H1 (cell line): ENCODE measurements around the gene ZBTB44. TPM values are rescaled to one million over a fixed set of nuclear protein-coding genes. Genes with fewer than 3 reads are reported as not detected.

ENCODE experiments used
- CTCF ChIA-PET: fragments of 300-600 bp; sonication (Branson Sonifier 250); formaldehyde crosslinking; loops from one replicate; lab custom pipeline; 2021; ENCODE audit not compliant: partially characterized antibody; lab: Charles Lee
- POLR2A ChIA-PET: fragments of 300-600 bp; sonication (Branson Sonifier 250); formaldehyde crosslinking; loops from one replicate; lab custom pipeline; 2021; ENCODE audit warnings: inconsistent platforms; ENCODE audit not compliant: partially characterized antibody; lab: Charles Lee
- DNase-seq, 2 experiments: peaks; one replicate each; pipeline versions ENCODE4 v3.0.0 to v3.0.0-alpha.2; 2010 to 2022; ENCODE audit warnings: low spot score in 2 of 2, low read depth in 1 of 2, mixed read lengths in 1 of 2
- FAIRE-seq: peaks from 2 replicates; lab custom pipeline; 2011; peaks lifted over from hg19 to GRCh38; lab: Jason Lieb, UNC
- H2AFZ ChIP-seq: 2 replicates; pipeline ENCODE4 v1.8.1; 2012; ENCODE audit warnings: low read length, inconsistent platforms
- H2AK5ac ChIP-seq: 2 replicates; pipeline ENCODE4 v1.6.1; 2013; ENCODE audit warnings: low read depth, low read length
- H2BK120ac ChIP-seq: replicated peaks from 2 replicates; pipeline ENCODE3; 2013; ENCODE audit warnings: low read depth, low read length, inconsistent platforms
- H2BK12ac ChIP-seq: 2 replicates; pipeline ENCODE4 v1.6.1; 2013; ENCODE audit warnings: low read depth, low read length
- H2BK15ac ChIP-seq: 2 replicates; pipeline ENCODE4 v1.6.1; 2013; ENCODE audit warnings: low read length
- H2BK20ac ChIP-seq: 2 replicates; pipeline ENCODE4 v1.6.1; 2013; ENCODE audit warnings: low read length
- H2BK5ac ChIP-seq: 2 replicates; pipeline ENCODE4 v1.6.1; 2013; ENCODE audit warnings: low read depth, low read length
- H3K14ac ChIP-seq: 2 replicates; pipeline ENCODE4 v1.6.1; 2013; ENCODE audit warnings: inconsistent platforms; ENCODE audit not compliant: insufficient read length
- H3K18ac ChIP-seq: 2 replicates; pipeline ENCODE4 v1.6.1; 2013; ENCODE audit warnings: low read length; ENCODE audit errors: extremely low read depth
- H3K23ac ChIP-seq: 2 replicates; pipeline ENCODE4 v1.6.1; 2013; ENCODE audit warnings: inconsistent platforms; ENCODE audit not compliant: insufficient read length
- H3K23me2 ChIP-seq: 2 replicates; pipeline ENCODE4 v1.6.1; 2013; ENCODE audit warnings: low read depth, low read length
- H3K27ac ChIP-seq: 2 replicates; pipeline ENCODE4 v1.6.1; 2011; ENCODE audit warnings: low read depth, low read length, inconsistent platforms
- H3K27me3 ChIP-seq, 4 experiments: replicated peaks in 1 of 4; 1 replicate in 1 of 4; 2 replicates in 3 of 4; pipeline versions ENCODE4 v1.6.1 to v1.8.1; 2011 to 2013; ENCODE audit warnings: low read length in 3 of 4, mild to moderate bottlenecking in 3 of 4, inconsistent platforms in 2 of 4, mixed read lengths in 2 of 4, moderate library complexity in 1 of 4; ENCODE audit not compliant: control insufficient read depth in 3 of 4, insufficient read depth in 3 of 4; ENCODE audit errors: extremely low read depth in 1 of 4
- H3K36me3 ChIP-seq, 4 experiments: 2 replicates each; pipeline versions ENCODE4 v1.6.1 to v1.8.1; 2011 to 2013; ENCODE audit warnings: mild to moderate bottlenecking in 4 of 4, low read length in 3 of 4, moderate library complexity in 2 of 4, control low read depth in 1 of 4, inconsistent platforms in 1 of 4; ENCODE audit not compliant: insufficient read depth in 4 of 4, control insufficient read depth in 2 of 4
- H3K4ac ChIP-seq: replicated peaks from 2 replicates; pipeline ENCODE3; 2013; ENCODE audit warnings: low read length, low read depth, mixed read lengths, inconsistent platforms; ENCODE audit not compliant: insufficient read length
- H3K4me1 ChIP-seq, 4 experiments: replicated peaks in 1 of 4; 1 replicate in 1 of 4; 2 replicates in 3 of 4; pipeline versions ENCODE4 v1.6.1 to v1.8.1; 2011 to 2013; ENCODE audit warnings: low read length in 3 of 4, inconsistent platforms in 2 of 4, mixed read lengths in 1 of 4; ENCODE audit not compliant: insufficient read depth in 4 of 4, control insufficient read depth in 3 of 4
- H3K4me2 ChIP-seq, 2 experiments: 2 replicates each; pipeline versions ENCODE4 v1.6.1 to v1.8.1; 2011 to 2013; ENCODE audit warnings: low read depth in 2 of 2, low read length in 2 of 2, control low read depth in 1 of 2, inconsistent platforms in 1 of 2, mild to moderate bottlenecking in 1 of 2; ENCODE audit not compliant: insufficient read depth in 1 of 2
- H3K4me3 ChIP-seq, 4 experiments: fragments of 200-600, 300-600 bp in 1 of 4; sonication (generic), shearing (Covaris generic), sonication (Bioruptor Twin) in 1 of 4; 2 replicates each; pipeline versions ENCODE4 v1.5.1 to v1.8.1; 2011 to 2016; ENCODE audit warnings: low read length in 4 of 4, low read depth in 3 of 4, control low read depth in 2 of 4, inconsistent platforms in 2 of 4, mild to moderate bottlenecking in 2 of 4, mixed read lengths in 1 of 4, moderate library complexity in 1 of 4; ENCODE audit not compliant: insufficient read depth in 2 of 4; ENCODE audit errors: extremely low read depth in 1 of 4
- H3K56ac ChIP-seq: replicated peaks from 2 replicates; pipeline ENCODE3; 2013; ENCODE audit warnings: low read depth, mild to moderate bottlenecking, mixed read lengths, low read length, inconsistent platforms; ENCODE audit not compliant: insufficient read length
- H3K79me1 ChIP-seq: 2 replicates; pipeline ENCODE4 v1.6.1; 2013; ENCODE audit warnings: low read depth, low read length, control low read depth
- H3K79me2 ChIP-seq, 2 experiments: 2 replicates each; pipeline versions ENCODE4 v1.6.1 to v1.8.1; 2012 to 2013; ENCODE audit warnings: low read length in 2 of 2, mild to moderate bottlenecking in 2 of 2, inconsistent platforms in 1 of 2; ENCODE audit not compliant: insufficient read depth in 2 of 2, control insufficient read depth in 1 of 2
- H3K9ac ChIP-seq, 4 experiments: replicated peaks in 1 of 4; 1 replicate in 1 of 4; 2 replicates in 3 of 4; pipeline versions ENCODE4 v1.6.1 to v1.8.1; 2011 to 2013; ENCODE audit warnings: low read depth in 3 of 4, low read length in 3 of 4, control low read depth in 2 of 4, mild to moderate bottlenecking in 2 of 4, moderate library complexity in 2 of 4, inconsistent platforms in 1 of 4; ENCODE audit errors: extremely low read depth in 1 of 4
- H3K9me3 ChIP-seq, 2 experiments: 2 replicates each; pipeline versions ENCODE4 v1.6.1 to v1.8.1; 2012 to 2013; ENCODE audit warnings: mild to moderate bottlenecking in 2 of 2, moderate library complexity in 2 of 2, control low read depth in 1 of 2, inconsistent platforms in 1 of 2, low read depth in 1 of 2, low read length in 1 of 2, mixed read lengths in 1 of 2; ENCODE audit not compliant: insufficient read depth in 2 of 2
- H4K20me1 ChIP-seq, 2 experiments: replicated peaks in 1 of 2; 2 replicates each; pipeline versions ENCODE3 to v1.8.1; 2011 to 2013; ENCODE audit warnings: inconsistent platforms in 2 of 2, low read length in 2 of 2, mild to moderate bottlenecking in 1 of 2; ENCODE audit not compliant: insufficient read depth in 2 of 2, control insufficient read depth in 1 of 2
- H4K5ac ChIP-seq: 2 replicates; pipeline ENCODE4 v1.6.1; 2013; ENCODE audit warnings: low read length, low read depth, mixed read lengths, inconsistent platforms; ENCODE audit not compliant: insufficient read length
- H4K8ac ChIP-seq: 2 replicates; pipeline ENCODE4 v1.8.0; 2013; ENCODE audit warnings: mild to moderate bottlenecking, moderate library complexity, low read length, inconsistent platforms; ENCODE audit not compliant: insufficient read depth; ENCODE audit errors: extremely low read depth
- H4K91ac ChIP-seq: replicated peaks from 2 replicates; pipeline ENCODE3; 2013; ENCODE audit warnings: low read length, mixed read lengths, inconsistent platforms; ENCODE audit not compliant: insufficient read length
- CREB1 ChIP-seq: IDR thresholded peaks from 2 replicates; pipeline ENCODE4 v1.6.1; 2012; ENCODE audit warnings: inconsistent platforms
- EGR1 ChIP-seq: IDR thresholded peaks from 2 replicates; pipeline ENCODE4 v1.6.1; 2011; ENCODE audit warnings: low read depth, low read length, borderline replicate concordance
- POLR2AphosphoS5 ChIP-seq: IDR thresholded peaks from 2 replicates; pipeline ENCODE4 v1.6.1; 2011; ENCODE audit warnings: low read depth, low read length
- SIRT6 ChIP-seq: IDR thresholded peaks from one replicate; pipeline ENCODE4 v1.7.1; 2012; ENCODE audit warnings: low read length, inconsistent platforms
- YY1 ChIP-seq: IDR thresholded peaks from 2 replicates; pipeline ENCODE4 v1.6.1; 2011; ENCODE audit warnings: low read depth, mild to moderate bottlenecking, low read length
- WGBS, 2 experiments: shearing (Covaris generic) in 1 of 2; methylation state at CpG; one replicate each; pipeline versions ENCODE4 v1.1.6 to v1.1.7; 2013 to 2015; ENCODE audit warnings: low lambda C conversion rate in 2 of 2, mixed read lengths in 2 of 2, inconsistent platforms in 1 of 2, low coverage in 1 of 2, missing lambda C conversion rate in 1 of 2; ENCODE audit not compliant: insufficient replicate concordance in 2 of 2, insufficient coverage in 1 of 2, insufficient read length in 1 of 2; ENCODE audit errors: extremely low coverage in 1 of 2, missing lambda C conversion rate in 1 of 2; 5-methylcytosine and 5-hydroxymethylcytosine counted together
- polyA plus RNA-seq, 7 experiments: library from polyadenylated mRNA; depleted of rRNA in 3 of 7; stranded (reverse) in 5 of 7; unstranded in 2 of 7; fragments of >200 nt in 5 of 7; fragments of 200-250 nt in 2 of 7; gene quantifications; 1 replicate in 5 of 7; 2 replicates in 1 of 7; 4 replicates in 1 of 7; pipeline versions ENCODE4 v1.2.1 to v1.2.3, GENCODE V29; 2011 to 2013; ENCODE audit warnings: missing spikeins in 2 of 7, mixed read lengths in 2 of 7
- total RNA-seq: library from RNA; stranded (reverse); fragmentation: NEBNext Ultra II Directional; extraction: Animal tissue kit (Norgen Biotek cat#: 25700); gene quantifications from 2 replicates; pipeline ENCODE4 v1.2.1, GENCODE V29; 2021

ZBTB44 gene
- total and polyA plus RNA-seq, 2 of the 8 experiments (the other 6 are each of a cell fraction or from before 2014, with no cell fraction given), result 37.2 to 158 TPM

DNA sequence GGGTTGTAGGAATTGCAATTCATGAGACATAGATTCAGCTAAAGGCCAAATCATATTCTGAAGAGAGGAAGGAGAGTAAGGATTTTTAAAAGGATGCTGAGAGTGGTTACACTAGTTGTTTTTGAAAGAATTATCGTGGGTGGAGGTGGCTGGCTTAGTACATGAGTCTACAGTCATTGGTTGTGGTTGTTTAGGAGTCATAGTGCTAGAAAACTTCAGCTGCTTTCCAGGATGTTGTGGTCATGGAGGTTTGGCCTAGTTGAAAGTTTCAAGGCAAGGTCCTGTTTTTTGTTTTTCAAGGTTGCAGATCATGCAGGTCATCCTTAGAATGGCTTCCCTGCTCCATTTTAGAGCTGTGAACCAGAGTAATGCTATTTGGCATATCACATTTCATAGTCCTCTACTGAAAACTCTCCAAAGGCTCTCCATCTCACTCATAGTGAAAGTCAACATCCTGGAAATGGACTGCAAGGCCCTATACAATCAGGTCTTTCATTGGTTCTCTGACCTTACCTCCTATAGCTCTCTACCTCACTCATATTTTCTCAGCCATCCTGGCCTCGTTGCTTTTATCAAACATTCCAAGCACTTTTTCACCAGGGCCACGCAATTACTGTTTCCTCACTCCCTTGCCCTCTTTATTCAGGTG is 26.1 kb upstream of the ZBTB44 start:
- FAIRE-seq, result no peak
- Histone ChIP-seq H3K9me3 (peaks cover 0 to 6% of the 10 kb centered on the region in 2 experiments; a peak in 1 of 4 replicates), H4K8ac (no peak overlapping the region), H2BK12ac (no peak overlapping the region), H4K5ac (no peak overlapping the region), H2BK120ac (no peak overlapping the region), H3K9ac (no peak overlapping the region), H2AFZ (no peak overlapping the region), H3K4ac (no peak overlapping the region), H3K4me2 (no peak overlapping the region), H3K18ac (peak overlapping the region; percentile 19; the same call in 1 of the 2 replicates), H3K4me1 (no peaks in the 10 kb centered on the region), H3K79me1 (no peaks in the 10 kb centered on the region), H3K27me3 (no peaks in the 10 kb centered on the region), H3K79me2 (no peaks in the 10 kb centered on the region), H3K56ac (no peak overlapping the region), H3K27ac (no peak overlapping the region), H3K4me3 (no peak overlapping the region), H3K36me3 (no peaks in the 10 kb centered on the region), H2BK5ac (no peak overlapping the region), H4K91ac (no peak overlapping the region), H2BK20ac (no peak overlapping the region), H4K20me1 (no peaks in the 10 kb centered on the region), H3K23me2 (no peaks in the 10 kb centered on the region), H2BK15ac (no peak overlapping the region), H3K14ac (no peak overlapping the region), H3K23ac (no peak overlapping the region), H2AK5ac (no peak overlapping the region)
- WGBS, 2 experiments, result 89% methylated on average over 3 of the region's 3 CpGs; no CpG with 5 or more reads in 1 of the 2 experiments
- POLR2A ChIA-PET, result no interaction called here
- no peak for DNase-seq
- CTCF ChIA-PET, result interaction anchor here (0.7 to 1.0 kb wide), 2 partner anchors 22 to 42 kb away, joined by 3 to 4 read pairs; no protein-coding TSS in a partner anchor
- TF ChIP-seq CREB1 (no peak), POLR2AphosphoS5 (no peak), YY1 (no peak), SIRT6 (no peak), EGR1 (no peak)
- TF ChIP-seq, all 59 proteins: peak for 0
